GM21447 (cell line): ENCODE results near the gene VIPR2.

ENCODE experiments used
- ATAC-seq: cut with Tn5 transposase; IDR thresholded peaks from one replicate; pipeline ENCODE4 v1.9.1; 2021; ENCODE audit not compliant: unreplicated experiment

Gene VIPR2

GRCh38 chr7:159028508-159029401 is 115.9 kb downstream of the VIPR2 start:
- no peak for ATAC-seq

GRCh38 chr7:159027789-159028507 is 116.7 kb downstream of the VIPR2 start:
- no peak for ATAC-seq

- ATAC-seq = no peak
These were observed 117.4 kb downstream of the VIPR2 start for GRCh38 chr7:159027056-159027788.

GRCh38 chr7:159026271-159027055 is 118.2 kb downstream of the VIPR2 start:
- no peak for ATAC-seq

GRCh38 chr7:159025161-159025779 is 119.4 kb downstream of the VIPR2 start:
- ATAC-seq = no peak

- ATAC-seq = no peak
These were observed 120.3 kb downstream of the VIPR2 start for GRCh38 chr7:159024280-159024951.

GRCh38 chr7:159023746-159024145 is 120.9 kb downstream of the VIPR2 start:
- no peak for ATAC-seq

- ATAC-seq = no peak
These were observed 121.5 kb downstream of the VIPR2 start for GRCh38 chr7:159023206-159023605.

GRCh38 chr7:159022238-159022993 is 122.3 kb downstream of the VIPR2 start:
- ATAC-seq = no peak

GRCh38 chr7:159020987-159021386 is 123.7 kb downstream of the VIPR2 start:
- ATAC-seq = no peak

- no peak for ATAC-seq
These were observed 125.6 kb downstream of the VIPR2 start for GRCh38 chr7:159019111-159019510.

GRCh38 chr7:159017741-159018140 is 126.9 kb downstream of the VIPR2 start:
- ATAC-seq = no peak

- no peak for ATAC-seq
These were observed 127.5 kb downstream of the VIPR2 start for GRCh38 chr7:159017210-159017609.

- ATAC-seq = no peak
These were observed 128.1 kb downstream of the VIPR2 start for GRCh38 chr7:159016591-159016990.

GRCh38 chr7:159015454-159016410 is 128.9 kb downstream of the VIPR2 start:
- no peak for ATAC-seq

GRCh38 chr7:159015081-159015453 is 129.6 kb downstream of the VIPR2 start:
- ATAC-seq = no peak

- no peak for ATAC-seq
These were observed 130.2 kb downstream of the VIPR2 start for GRCh38 chr7:159014297-159015062.
